ENCODE results near the gene EXOSC2. TPM values are rescaled to one million over a fixed set of nuclear protein-coding genes. Genes with fewer than 3 reads are reported as not detected.

The EXOSC2 gene
- total and polyA plus RNA-seq, 2 of the 13 experiments (the other 11 are each of a cell fraction or from before 2014, with no cell fraction given): 27.5 to 63.8 TPM

- TF ChIP-seq ZNF225 (CRISPR knock-in tag; IDR thresholded peaks at IDR 0.05) (no peak), XBP1 (CRISPR knock-in tag; IDR thresholded peaks at IDR 0.05) (no peak), SETDB1 (CRISPR knock-in tag; IDR thresholded peaks at IDR 0.05; ENCODE audit: borderline replicate concordance) (no peak), HMG20B (CRISPR knock-in tag; conservative IDR thresholded peaks at IDR 0.05) (no peak), EED (CRISPR knock-in tag; IDR thresholded peaks at IDR 0.05) (peak; percentile 74; the same call in 1 of the 2 replicates), GTF2F1 (IDR thresholded peaks at IDR 0.05; ENCODE audit: low read length) (no peak), PPARG (CRISPR knock-in tag; conservative IDR thresholded peaks at IDR 0.05) (no peak), ZNF572 (CRISPR knock-in tag; IDR thresholded peaks at IDR 0.05) (no peak), MTA3 (CRISPR knock-in tag; IDR thresholded peaks at IDR 0.05) (no peak), HDAC6 (IDR thresholded peaks at IDR 0.05; ENCODE audit: low read depth, low read length) (no peak), MLLT10 (CRISPR knock-in tag; IDR thresholded peaks at IDR 0.05) (no peak), RFX3 (CRISPR knock-in tag; IDR thresholded peaks at IDR 0.05) (no peak), ZNF790 (CRISPR knock-in tag; IDR thresholded peaks at IDR 0.05; ENCODE audit: borderline replicate concordance) (peak; percentile 76; the same call in 1 of the 2 replicates), ZNF564 (CRISPR knock-in tag; IDR thresholded peaks at IDR 0.05) (peak; percentile 71; the same call in 1 of the 2 replicates), MYC (CRISPR knock-in tag; IDR thresholded peaks at IDR 0.05; ENCODE audit: borderline replicate concordance) (peak; percentile 94), ZNF317 (CRISPR knock-in tag; IDR thresholded peaks at IDR 0.05) (0 out of 2 replicates have a peak, but pooled peaks have one; percentile 18), CBX1 (IDR thresholded peaks at IDR 0.05; ENCODE audit: low read depth) (no peak), U2AF2 (IDR thresholded peaks at IDR 0.05; ENCODE audit: low read depth, low read length) (no peak), ZNF251 (CRISPR knock-in tag; IDR thresholded peaks at IDR 0.05) (no peak), ZNF709 (CRISPR knock-in tag; IDR thresholded peaks at IDR 0.05) (peak; percentile 86), RFX1 (IDR thresholded peaks at IDR 0.05) (no peak), ZNF563 (CRISPR knock-in tag; IDR thresholded peaks at IDR 0.05) (peak; percentile 72; the same call in 1 of the 2 replicates), REL (CRISPR knock-in tag; conservative IDR thresholded peaks at IDR 0.05) (0 out of 2 replicates have a peak, but pooled peaks have one; percentile 53), CEBPB (IDR thresholded peaks at IDR 0.05; ENCODE audit: borderline replicate concordance, low read depth, low read length) (no peak), ZNF556 (CRISPR knock-in tag; IDR thresholded peaks at IDR 0.05; ENCODE audit: borderline replicate concordance) (0 out of 2 replicates have a peak, but pooled peaks have one; percentile 77), GLI4 (CRISPR knock-in tag; IDR thresholded peaks at IDR 0.05; ENCODE audit: borderline replicate concordance) (no peak)
Measured at GRCh38 chr9:130680836-130681768, 12.5 kb upstream of the EXOSC2 start (continued).
